RPMI8226 (cell line): ENCODE results near the gene SHD.

Experiments used
- DNase-seq: peaks from one replicate; pipeline ENCODE4 v3.0.0-alpha.2; 2015

The SHD gene

DNA sequence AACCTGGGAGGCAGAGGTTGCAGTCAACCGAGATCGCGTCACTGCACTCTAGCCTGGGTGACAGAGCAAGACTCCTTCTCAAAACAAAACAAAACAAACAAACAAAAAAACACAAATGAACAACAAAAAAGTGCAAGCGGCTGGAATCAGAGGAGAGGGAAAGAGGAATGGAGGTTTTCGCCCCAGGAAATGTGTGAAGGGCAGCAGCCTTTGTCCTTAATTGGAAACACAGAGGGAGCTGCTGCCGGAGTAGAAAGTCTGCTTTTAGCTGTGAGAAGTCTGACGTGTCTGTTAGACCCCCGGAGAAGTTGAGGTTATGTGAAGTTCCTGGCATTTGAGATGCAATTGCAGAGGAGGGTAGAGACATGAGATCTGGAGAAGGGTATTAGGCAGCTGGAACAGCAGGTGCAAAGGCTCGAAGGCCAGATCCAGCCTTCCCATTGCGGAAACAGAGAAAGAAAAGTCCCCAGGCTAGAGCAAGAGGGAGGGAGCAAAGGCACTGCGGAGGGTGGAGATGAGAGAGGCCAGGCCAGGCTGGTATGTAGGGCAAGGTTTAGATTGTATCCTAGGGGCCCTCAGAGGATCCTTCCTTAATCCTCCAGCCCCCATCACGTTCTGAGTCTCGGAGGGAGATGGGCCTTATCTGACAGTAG lies 22.6 kb downstream of the SHD start:
- no peak for DNase-seq

DNA sequence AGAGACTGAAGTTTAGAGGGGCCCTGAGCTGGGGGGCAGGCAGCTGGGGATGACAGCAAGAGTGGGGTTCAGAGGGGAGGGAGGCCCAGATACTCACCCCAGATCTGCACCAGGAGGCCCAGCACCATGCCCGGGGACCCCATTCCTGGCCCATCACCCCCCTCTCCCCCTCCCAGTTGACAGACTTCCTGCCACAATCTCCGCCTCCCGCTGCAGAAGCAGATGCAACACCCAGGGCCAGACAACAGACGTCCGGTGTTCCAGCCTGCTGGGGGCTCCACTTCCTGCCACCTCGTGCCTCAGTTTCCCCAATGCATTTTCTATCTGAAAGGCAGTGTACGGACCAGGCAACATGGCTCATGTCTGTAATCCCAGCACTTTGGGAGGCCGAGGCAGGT lies 23.2 kb downstream of the SHD start, which contains the start of gene TMIGD2:
TMIGD2 (minus strand) TSS at position 147 of the 398 bp plus-strand sequence; CDS start at position 143, 4 bp downstream.
- DNase-seq = no peak

- DNase-seq = no peak
Observed at GRCh38 chr19:4303819-4304537, 24.9 kb downstream of the SHD start.

DNA sequence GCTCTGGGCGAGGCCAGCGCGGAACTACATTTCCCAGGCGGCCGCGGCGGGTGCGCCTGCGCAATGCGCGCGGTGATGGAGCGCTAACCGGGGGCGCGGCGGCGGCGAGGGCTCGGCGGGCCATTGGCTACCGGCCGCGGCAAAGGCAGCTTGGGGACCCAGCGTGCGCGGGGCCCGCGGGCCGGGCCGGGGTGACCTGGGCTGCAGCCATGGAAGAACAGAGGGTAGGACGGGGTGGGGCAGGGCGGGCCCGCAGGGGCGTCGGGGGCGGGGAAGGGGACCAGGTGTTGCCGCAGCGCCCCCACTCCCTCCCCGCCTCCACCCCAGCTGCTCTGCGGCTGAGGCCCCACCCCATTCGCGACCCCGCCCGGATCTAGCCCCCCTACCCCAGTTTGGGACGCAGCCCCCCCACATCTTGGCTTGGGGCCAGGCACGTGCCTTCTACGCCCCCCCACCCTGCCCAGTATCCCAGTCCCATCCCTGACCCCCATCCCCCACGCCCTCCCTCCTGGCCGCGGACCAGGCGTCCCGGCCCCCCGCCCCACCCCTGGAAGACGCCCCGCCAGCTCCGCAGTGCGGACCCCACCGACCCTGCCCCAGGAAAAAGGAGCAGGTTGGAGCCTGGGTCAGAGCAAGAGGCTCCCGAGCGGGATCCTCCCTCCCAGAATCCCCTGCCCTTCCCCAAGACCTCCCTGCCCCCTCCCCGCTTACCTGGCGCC lies 25.6 kb downstream of the SHD start, which contains the start of gene FSD1:
FSD1 (plus strand) TSS at position 61 of the 719 bp plus-strand sequence; CDS start at position 210, 149 bp downstream.
- DNase-seq = peak; percentile 67

DNA sequence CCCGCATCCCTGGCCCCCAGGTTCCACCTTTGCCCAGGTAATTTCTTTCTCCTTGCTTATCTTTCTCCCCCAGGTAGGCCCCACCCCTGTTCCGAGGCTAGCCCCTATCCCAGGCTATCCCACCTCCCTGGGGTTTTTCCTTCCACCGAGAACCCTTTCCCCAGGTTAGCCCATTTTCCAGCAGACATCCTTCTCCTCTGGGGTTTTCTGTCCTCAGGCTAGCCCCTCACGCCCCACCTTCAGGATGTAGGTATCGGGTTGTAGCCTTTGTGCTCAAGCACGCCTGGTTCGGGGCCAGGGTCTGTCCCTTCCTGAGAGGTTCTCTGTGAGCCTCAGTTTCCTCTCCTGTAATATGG lies 26.2 kb downstream of the SHD start:
- no peak for DNase-seq

DNA sequence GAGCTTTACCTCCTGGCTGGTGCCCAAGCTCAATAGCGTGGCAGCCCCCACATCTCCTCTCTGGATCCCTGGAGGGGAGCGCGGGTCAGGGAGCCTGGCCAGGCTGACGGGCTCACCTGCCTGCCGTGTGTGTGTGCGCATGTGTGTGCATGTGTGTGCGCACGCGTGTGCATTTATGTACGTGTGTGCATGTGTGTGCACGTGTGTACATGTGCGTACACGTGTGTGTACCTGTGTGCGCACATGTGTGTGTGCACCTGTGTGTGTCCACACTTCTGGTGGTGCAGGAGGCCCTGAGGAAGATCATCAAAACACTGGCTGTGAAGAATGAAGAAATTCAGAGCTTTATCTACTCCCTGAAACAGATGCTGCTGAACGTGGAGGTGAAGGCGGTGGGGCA lies 26.6 kb downstream of the SHD start:
- no peak for DNase-seq

DNA sequence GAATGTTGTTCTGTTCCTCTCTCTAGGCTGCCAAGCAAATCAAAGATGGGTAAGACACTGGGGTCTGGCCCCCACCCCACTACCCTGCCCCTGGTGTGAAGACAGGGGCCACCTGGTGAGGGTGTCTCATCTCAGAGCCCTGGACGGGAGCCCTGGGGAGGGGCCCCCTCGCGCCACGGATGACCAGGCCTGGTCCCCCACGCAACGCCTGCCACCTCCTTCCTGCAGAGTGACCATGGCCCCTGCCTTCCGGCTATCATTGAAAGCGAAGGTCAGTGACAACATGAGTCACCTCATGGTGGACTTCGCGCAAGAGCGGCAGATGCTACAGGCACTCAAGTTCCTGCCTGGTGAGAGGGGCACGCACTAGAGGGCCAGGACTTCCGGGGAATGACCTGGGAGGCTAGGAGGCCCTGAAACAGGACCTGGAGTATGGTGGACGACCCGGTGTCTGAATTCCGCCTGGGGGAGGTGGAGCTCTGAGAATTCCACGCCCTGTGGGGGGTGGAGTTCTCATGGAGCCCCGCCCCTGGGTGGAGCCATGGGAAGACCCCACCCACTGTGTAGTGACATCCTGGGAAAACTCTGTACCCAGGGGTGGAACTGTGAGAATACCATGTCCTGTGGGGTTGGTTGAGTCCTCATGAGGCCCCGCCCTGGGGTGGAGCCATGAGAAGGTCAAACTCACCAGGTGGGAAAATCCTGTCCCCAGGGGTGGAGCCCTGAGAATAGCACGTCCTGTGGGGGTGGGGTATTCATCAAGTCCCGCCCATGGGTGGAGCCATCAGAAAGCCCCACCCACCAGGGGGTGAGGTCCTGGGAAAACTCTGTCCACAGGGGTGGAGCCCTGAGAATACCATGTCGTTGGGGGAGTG lies 31.4 kb downstream of the SHD start:
- no peak for DNase-seq

GRCh38 chr19:4313847-4314490 lies 34.9 kb downstream of the SHD start:
- DNase-seq = no peak

- DNase-seq = no peak
Observed at GRCh38 chr19:4316956-4317355, 37.9 kb downstream of the SHD start.

- no peak for DNase-seq
Observed at GRCh38 chr19:4318460-4318859, 39.4 kb downstream of the SHD start.

DNA sequence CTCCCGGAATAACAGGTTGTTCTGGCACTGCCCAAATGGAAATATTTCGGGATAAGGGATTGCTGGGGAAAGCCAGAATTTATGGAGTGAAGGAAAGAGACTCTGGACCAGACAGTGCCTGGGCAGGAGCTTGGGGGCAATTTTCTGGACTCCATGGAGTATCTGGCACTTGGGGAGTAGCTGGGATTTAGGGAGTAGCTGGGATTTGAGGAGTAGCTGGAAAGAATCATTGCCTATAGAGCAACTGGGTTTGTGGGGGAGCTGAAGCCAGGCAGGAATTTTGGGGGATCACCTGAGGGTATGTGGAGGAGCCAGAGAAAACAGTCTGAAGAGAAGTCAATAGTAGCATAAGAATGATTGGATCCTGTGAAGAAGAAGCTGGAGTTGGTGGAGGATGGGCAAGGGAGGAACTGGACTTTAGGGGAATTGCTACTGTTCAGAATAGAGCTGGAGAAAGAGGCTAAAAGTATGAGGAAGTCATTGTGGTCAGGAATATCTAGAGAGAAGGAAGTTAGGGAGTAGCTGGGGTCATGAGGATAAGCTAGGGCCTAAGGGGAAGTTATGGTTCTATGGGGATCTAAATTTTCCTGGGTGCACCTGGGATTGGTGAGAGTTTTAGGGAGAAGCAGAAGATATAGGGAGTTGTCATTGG lies 40.1 kb downstream of the SHD start:
- no peak for DNase-seq

DNA sequence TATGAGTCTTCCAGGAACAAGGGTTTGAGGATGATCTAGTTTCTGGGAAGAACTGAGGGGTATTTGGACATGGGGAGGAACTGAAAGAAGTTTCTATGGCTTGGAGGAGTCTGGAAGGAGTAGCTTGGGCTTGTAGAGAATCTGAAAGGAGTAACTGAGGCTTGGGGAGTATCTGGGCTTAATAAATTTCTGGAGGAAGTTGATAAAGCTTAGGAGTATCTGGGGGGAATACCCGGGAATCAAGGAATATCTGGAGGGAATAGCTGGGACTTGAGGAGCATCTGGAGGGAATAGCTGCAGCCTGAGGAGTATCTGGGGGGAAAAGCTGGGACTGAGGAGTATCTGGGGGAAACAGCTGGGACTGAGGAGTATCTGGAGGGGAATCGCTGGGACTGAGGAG lies 41.4 kb downstream of the SHD start:
- DNase-seq = no peak

GRCh38 chr19:4322942-4323665 lies 44.0 kb downstream of the SHD start:
- no peak for DNase-seq

DNA sequence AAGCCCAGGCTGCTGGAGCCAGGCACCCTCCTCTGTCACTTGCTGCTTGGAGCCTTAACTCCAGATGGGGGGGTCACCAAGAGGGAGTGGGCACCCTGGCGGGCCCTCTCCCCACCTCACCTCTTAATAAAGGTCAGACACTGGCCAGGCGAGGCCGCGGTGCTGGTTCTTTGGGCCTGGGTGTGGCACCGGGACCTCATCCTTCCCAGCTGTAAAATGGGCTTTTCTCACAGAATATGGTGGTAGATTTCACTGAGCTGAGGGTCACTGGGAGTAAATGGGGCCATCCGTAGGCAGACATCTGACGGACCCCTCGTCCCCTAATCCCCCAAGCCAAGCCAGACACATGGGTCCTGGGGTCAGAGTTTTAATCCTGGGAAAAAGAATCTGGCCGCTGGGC lies 44.6 kb downstream of the SHD start:
- DNase-seq = no peak

GRCh38 chr19:4324228-4324627 lies 45.2 kb downstream of the SHD start:
- DNase-seq = no peak

- no peak for DNase-seq
Observed at GRCh38 chr19:4326215-4326836, 47.3 kb downstream of the SHD start.

DNA sequence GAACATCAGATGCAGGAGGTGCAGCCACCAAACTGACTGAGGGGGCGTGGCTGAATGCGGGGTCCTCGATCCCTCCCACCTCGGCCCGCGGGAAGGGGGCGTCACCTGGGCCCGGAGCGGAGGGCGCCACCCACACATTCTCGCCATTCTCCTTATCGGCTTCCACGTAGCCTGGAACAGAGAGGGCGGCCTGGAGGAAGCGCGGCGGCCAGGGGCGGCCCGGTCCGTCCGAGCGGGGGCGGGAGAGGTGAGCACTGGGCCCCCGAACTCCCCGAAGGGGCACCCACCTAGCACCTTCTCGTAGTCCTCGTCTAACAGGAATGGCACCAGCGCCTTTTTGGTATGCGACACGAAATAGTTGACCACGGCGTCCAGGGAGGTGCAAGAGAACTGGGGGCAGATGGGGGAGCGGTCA lies 47.8 kb downstream of the SHD start:
- no peak for DNase-seq

DNA sequence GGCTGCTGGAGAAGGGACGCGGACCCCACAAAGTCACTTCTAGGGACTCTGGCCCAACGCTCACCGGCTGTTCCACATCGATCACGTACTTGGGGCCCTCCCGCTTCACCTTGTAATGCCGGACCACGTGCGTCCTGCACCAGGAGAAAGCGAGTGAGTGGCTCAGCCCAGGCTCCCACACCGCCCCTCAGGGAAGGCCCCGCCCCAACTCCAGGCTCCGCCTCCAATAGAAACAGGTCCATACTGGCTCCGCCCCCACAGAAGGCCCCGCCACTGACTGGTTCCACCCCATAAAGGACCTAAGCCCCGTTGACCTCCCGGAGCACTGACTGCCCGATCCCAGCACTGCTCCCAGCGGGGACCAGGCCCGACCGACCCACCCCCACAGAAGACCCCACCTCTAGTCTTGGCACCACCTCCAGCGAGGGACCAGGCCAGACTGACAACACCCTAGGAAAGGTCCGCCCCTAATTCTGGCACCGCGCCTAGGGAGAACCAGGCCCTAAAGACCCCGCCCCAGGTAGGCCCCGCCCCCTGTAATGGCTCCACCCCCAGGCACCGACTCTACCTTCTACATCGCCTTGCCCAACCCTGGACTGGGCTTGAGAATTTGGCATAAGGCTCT lies 48.3 kb downstream of the SHD start:
- DNase-seq = peak; percentile 78

DNA sequence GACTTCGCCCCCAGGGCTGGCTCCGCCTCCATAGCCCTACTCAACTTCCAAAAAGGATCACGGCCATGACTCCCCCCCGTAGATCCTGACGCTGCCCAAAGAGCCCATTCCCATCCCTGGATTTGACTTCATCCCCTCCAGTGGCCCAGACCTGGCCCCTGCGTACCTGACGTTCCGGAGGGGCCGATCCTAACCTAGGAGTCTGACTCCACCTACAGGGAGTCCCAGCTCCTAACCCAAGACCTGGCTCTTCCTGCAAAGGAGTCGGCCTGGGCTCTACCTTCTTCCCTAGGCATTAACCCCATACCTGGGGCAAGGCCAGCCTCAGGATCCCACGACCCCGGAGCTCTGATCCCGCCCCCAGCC lies 48.8 kb downstream of the SHD start:
- no peak for DNase-seq
